ENCODE results near the gene RIMBP2.

DNA sequence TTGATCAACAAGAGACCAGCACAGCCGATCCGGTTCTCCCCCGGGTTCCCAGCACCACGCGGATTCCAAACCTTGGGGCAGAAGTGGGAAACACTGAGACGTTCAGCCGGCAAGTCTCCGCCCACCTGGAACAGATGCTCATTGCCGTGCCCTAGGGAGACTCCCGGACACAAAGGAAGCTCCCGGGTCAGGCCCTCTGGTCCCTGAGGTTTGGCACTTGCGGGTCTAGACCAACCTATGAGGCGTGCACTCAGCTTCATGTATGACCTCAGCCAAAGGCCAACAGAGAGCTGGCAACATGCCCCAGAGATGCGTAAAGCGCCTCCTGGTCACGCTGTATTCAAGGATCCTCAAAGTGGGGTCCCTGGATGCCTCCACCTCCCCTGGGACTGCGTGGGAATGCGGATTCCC lies 2.5 kb downstream of the RIMBP2 start:
- no peak for TF ChIP-seq POLR2AphosphoS5 (IDR thresholded peaks at IDR 0.05; ENCODE audit: low read depth, low read length)
- no peak for TF ChIP-seq SIN3A (IDR thresholded peaks at IDR 0.05; ENCODE audit: borderline replicate concordance, insufficient read depth, low read length)
- TF ChIP-seq TAF1 (IDR thresholded peaks at IDR 0.05; ENCODE audit: borderline replicate concordance, insufficient read depth, low read length) = no peak
- TF ChIP-seq, protein P1, sequence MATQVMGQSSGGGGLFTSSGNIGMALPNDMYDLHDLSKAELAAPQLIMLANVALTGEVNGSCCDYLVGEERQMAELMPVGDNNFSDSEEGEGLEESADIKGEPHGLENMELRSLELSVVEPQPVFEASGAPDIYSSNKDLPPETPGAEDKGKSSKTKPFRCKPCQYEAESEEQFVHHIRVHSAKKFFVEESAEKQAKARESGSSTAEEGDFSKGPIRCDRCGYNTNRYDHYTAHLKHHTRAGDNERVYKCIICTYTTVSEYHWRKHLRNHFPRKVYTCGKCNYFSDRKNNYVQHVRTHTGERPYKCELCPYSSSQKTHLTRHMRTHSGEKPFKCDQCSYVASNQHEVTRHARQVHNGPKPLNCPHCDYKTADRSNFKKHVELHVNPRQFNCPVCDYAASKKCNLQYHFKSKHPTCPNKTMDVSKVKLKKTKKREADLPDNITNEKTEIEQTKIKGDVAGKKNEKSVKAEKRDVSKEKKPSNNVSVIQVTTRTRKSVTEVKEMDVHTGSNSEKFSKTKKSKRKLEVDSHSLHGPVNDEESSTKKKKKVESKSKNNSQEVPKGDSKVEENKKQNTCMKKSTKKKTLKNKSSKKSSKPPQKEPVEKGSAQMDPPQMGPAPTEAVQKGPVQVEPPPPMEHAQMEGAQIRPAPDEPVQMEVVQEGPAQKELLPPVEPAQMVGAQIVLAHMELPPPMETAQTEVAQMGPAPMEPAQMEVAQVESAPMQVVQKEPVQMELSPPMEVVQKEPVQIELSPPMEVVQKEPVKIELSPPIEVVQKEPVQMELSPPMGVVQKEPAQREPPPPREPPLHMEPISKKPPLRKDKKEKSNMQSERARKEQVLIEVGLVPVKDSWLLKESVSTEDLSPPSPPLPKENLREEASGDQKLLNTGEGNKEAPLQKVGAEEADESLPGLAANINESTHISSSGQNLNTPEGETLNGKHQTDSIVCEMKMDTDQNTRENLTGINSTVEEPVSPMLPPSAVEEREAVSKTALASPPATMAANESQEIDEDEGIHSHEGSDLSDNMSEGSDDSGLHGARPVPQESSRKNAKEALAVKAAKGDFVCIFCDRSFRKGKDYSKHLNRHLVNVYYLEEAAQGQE (IDR thresholded peaks at IDR 0.05; ENCODE audit: insufficient read depth in 1 of 2, low read depth in 2 of 2, low read length in 2 of 2) = no peak

All from PFSK-1 (cell line).